Cardiac septum (tissue), 1 donor: Measurements from ENCODE around the gene EDEM1. TPM values are rescaled to one million over a fixed set of nuclear protein-coding genes. Genes with fewer than 3 reads are reported as not detected.
"Not testable (repeated sequence)": the region's sequence is repeated elsewhere in the genome, so short reads cannot be mapped to it uniquely, and the experiment has no call there.

Experiments
- DNase-seq: peaks from one replicate; pipeline ENCODE4 v3.0.0-alpha.2; 2020; ENCODE audit warnings: low spot score
- intact Hi-C: fragments of 100-400 bp; cut with DNase I; formaldehyde crosslinking; loops from one replicate; pipeline ENCODE4 v1.14.0; 2022
- total RNA-seq: library from RNA; stranded (reverse); fragmentation: NEBNext Ultra II Directional; extraction: Animal tissue kit (Norgen Biotek cat#: 25700); gene quantifications from one replicate; pipeline ENCODE4 v1.2.1, GENCODE V29; 2021
- donor health status: DM: no; HTN: no; CAD: no.

EDEM1 gene
- total RNA-seq, 1 donor from 2014 or later, result 10.3 TPM

DNA sequence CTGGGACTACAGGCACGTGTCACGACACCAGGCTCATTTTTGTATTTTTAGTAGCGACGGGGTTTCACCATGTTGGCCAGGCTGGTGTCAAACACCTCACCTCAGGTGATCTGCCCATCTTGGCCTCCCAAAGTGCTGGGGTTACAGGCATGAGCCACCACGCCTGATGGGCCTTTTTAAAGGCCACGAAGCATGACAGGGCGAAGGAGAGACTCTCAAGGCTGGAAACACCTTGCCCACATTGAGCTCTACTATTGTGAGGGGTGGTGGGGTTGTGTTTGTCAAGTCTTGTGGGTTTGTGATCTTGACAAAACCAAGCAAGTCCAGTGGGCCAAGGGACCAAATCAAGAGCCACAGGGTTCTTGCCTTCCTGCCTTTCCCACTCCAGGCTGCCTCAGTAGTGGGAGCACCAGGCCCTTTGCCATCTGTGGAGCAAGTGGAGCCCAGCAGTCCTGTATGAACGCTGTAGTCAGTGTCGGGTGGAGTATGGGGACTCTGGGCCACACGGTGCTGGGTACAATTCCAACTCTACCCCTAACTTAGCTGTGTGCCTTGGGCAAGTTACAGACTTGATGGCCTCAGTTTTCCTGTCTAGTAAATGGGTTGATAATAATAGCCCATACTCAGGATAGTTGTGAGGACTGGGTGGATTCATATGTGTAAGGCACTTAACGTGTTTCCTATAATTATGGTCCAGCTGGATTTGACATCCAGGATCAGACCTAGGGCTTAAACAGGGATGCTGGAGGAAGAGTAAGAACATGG lies 33.3 kb downstream of the EDEM1 start:
- intact Hi-C loops, result no loop called here
- DNase-seq, result no peak

- DNase-seq, result no peak
- intact Hi-C loops, result no loop called here
Measured at GRCh38 chr3:5221701-5222100, 34.2 kb downstream of the EDEM1 start.

- DNase-seq, result no peak
- intact Hi-C loops, result no loop called here
Measured at GRCh38 chr3:5222283-5223005, 34.9 kb downstream of the EDEM1 start.

GRCh38 chr3:5226783-5227182 lies 39.3 kb downstream of the EDEM1 start:
- intact Hi-C loops, result no loop called here
- DNase-seq, result no peak

DNA sequence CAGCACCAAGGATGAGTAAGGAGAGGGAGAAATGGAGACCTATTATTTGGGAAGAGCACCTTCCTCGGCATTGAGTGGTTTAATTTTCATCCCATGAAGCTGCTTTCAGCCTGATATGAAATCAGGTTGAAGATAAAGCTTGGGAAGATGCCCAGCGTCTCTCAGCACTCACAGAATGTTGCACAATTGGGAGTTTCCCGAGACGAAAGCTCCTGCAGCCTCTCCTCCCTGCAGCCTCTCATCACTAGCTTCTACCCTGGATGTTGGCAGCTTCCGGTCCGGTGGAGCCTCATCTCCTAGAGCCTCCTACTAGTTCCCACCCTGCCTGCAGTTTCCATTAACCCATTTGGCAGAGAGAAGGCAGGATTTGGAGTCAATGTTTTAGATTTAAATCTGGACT lies 40.3 kb downstream of the EDEM1 start:
- no peak for DNase-seq
- intact Hi-C loops, result no loop called here

DNA sequence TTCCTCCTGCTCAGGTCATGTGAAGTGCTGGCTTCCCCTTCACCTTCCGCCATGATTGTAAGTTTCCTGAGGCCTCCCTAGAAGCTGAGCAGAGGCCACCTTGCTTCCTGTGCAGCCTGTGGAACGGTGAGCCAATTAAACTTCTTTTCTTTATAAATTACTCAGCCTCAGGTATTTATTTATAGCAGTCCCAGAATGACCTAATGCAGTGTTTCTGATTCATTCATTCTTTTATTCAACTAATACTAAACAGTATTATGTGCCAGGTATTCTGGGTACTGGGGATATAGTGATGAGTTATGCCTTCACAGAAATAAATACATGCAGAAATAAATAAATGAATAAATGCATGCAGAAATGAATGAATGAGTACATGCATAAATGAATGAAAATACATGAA lies 41.9 kb downstream of the EDEM1 start:
- intact Hi-C loops, result no loop called here
- no peak for DNase-seq

GRCh38 chr3:5231074-5231473 lies 43.6 kb downstream of the EDEM1 start:
- DNase-seq, result no peak
- intact Hi-C loops, result no loop called here

DNA sequence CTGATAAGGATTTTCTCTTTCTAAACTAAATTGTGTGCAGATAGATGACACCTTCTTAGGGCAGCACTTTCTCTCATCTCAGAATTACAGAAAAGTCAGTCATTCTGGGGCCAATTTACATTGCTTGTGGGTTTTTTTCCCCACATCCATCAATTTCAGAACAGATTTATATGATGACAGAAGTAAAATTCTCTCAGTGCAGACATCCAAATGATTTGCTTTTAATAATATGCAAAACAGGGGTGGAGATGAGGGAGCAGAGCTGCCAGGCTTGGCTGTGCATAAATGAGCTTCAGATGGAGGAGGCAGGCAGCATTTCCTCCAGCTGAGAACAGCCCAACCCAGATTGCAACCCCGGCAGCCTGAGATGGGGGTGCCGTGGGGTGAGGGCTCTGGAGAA lies 44.0 kb downstream of the EDEM1 start:
- DNase-seq, result no peak
- intact Hi-C loops, result no loop called here

GRCh38 chr3:5232570-5232969 lies 45.1 kb downstream of the EDEM1 start:
- no peak for DNase-seq
- intact Hi-C loops, result no loop called here

GRCh38 chr3:5233026-5233425 lies 45.5 kb downstream of the EDEM1 start:
- intact Hi-C loops, result no loop called here
- DNase-seq, result no peak

DNA sequence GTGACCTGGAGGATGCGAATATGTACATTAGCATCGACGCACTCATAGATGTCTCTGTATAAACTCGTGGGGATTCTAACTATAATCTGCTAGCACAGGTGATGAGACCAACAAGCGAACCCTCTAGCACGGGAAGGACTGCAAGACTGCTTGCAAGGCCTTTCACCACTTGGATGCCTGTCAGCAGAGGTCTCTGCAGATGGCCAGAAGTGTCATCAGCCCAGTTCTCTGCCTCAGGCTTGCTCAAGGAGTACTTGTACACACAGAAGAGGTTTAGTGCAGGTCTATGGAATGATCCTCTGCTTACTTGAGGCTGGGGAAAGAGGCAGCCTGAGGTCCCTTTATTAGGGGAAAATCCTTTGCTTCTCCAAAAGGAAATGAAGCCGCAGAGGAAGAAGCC lies 48.1 kb downstream of the EDEM1 start:
- no peak for DNase-seq
- intact Hi-C loops, result no loop called here

- intact Hi-C loops, result no loop called here
- DNase-seq, result no peak
Measured at GRCh38 chr3:5238545-5238944, 51.0 kb downstream of the EDEM1 start.

DNA sequence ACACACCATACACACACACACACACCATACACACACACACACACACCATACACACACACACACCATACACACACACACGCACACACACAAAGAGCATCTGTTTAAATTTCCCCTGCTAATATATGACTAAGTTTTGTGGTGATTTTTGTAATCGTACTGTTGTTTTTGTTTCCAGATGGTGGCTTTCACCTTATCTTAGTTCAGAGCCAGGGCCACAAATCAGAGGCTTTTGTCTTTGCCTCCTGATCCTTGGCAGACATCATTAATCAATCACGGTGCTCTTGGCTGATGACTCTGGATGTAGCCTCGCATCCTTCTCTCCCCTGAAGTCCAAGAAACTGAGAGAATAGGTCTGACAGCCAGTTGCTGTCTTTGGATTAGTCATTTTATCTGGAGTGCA lies 52.1 kb downstream of the EDEM1 start:
- intact Hi-C loops, result no loop called here
- DNase-seq, result no peak

DNA sequence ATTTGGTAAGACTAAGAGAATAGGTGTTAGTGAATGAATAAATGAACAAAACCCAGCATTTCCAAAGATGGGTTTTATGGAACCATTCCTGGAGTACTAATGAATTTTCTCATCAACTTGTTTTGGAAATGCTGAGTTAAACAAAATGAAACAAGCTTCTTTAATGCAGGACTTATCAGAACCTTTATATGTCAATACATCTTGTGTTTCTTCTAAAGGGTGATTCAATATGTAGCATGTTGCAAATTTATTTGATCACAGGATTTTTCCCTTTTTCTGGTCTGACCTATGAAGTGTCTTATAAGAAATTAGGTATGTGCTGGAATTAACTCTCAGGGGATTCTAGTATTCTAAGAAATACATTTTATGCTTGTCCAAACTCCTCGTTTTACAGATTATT lies 53.2 kb downstream of the EDEM1 start:
- no peak for DNase-seq
- intact Hi-C loops, result no loop called here

DNA sequence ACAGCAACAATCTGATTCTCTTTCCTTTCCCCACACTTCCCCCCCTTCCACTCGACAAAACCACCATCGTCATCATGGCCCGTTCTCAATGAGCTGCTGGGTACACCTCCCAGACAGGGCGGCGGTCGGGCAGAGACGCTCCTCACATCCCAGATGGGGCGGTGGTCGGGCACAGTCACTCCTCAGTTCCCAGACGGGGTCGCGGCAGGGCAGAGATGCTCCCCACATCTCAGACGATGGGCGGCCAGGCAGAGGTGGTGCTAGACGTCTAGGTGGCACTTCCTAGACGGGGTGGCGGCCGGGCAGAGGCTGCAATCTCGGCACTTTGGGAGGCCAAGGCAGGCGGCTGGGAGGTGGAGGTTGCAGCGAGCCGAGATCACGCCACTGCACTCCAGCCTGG lies 55.3 kb downstream of the EDEM1 start:
- DNase-seq, intact Hi-C loops: not testable (repeated sequence)

DNA sequence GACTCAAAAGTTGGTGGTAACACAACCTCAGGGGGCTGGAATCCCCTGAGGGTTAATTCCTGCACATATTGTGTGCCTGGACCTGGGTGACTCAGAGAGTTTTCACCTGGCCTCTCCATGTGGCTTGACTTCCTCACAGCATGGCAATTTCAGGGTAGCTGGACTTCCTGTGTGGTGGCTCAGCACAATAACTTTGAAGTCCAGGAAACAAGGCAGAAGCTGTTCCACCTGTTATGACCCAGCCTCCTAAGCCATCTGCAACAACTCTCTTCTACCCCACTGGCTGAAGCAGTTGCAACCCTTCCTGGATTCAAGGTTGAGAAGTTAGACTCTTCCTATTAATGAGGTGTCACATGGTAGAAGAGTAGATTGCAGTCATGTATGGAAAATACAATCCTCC lies 58.4 kb downstream of the EDEM1 start:
- intact Hi-C loops, result no loop called here

GRCh38 chr3:5248822-5249221 lies 61.3 kb downstream of the EDEM1 start:
- intact Hi-C loops, result no loop called here
- no peak for DNase-seq

More for the DNA sequence above, 58.4 kb downstream of the EDEM1 start:
- no peak for DNase-seq

DNA sequence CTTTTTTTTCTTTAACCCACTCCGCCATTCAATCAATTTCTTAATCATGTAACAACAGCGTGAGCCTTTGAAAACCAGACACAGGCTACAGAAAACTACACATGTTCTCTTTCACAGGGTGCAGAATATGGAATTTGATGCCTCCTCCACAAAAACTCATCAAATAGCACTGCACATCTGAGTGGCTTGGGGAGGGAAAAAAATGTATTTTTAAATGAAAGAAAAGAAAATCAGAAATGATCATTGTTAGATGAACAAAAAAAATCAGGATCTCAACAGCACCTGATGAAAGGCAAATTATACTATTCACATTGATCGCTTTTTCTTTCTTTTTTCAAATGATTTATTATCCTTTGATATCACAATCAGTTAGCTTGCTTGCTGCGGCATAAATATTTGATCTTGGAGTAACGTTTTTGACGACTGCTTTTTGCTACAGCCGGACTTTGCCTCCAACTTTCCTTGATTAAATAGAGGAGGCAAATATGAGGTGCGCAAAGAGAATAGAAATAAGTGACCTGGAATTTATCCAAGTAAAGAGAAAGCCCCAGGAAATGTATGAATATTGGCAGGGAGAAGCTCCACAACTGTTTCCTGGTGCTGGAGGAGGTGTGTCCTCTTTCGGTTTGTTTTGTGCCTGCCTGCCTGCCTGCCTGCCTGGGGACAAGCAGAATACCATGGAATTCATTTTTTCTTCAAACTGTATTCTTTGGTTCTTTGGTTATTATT lies 63.1 kb downstream of the EDEM1 start:
- no peak for DNase-seq
- intact Hi-C loops, result no loop called here

GRCh38 chr3:5251196-5251583 lies 63.7 kb downstream of the EDEM1 start:
- no peak for DNase-seq
- intact Hi-C loops, result no loop called here

DNA sequence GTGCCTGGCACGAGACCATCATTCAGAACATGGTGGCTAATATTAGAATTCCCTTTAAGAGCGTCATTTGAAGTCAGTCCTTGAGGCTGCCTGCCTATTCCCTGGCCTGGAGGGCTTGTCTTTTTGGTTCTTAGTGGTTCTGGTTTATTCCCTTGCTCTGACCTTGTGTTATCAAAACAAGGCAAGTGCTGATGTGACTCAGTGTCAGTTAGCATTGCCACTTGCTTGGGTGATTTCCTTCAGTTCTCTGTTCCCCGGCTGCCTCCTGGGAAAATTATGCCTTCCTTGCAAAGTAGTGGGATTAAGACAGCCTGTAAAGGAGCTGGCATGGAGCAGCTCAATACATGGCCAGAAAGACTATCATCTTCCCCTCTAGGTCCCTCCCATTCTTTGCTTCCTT lies 64.6 kb downstream of the EDEM1 start:
- intact Hi-C loops, result no loop called here
- DNase-seq, result no peak
